HG02973 (cell line): ENCODE data around the gene SMAGP.

ENCODE experiments used
- ATAC-seq: cut with Tn5 transposase; IDR thresholded peaks from one replicate; pipeline ENCODE4 v1.9.1; 2021; ENCODE audit warnings: moderate library complexity; ENCODE audit not compliant: unreplicated experiment

Gene SMAGP

DNA sequence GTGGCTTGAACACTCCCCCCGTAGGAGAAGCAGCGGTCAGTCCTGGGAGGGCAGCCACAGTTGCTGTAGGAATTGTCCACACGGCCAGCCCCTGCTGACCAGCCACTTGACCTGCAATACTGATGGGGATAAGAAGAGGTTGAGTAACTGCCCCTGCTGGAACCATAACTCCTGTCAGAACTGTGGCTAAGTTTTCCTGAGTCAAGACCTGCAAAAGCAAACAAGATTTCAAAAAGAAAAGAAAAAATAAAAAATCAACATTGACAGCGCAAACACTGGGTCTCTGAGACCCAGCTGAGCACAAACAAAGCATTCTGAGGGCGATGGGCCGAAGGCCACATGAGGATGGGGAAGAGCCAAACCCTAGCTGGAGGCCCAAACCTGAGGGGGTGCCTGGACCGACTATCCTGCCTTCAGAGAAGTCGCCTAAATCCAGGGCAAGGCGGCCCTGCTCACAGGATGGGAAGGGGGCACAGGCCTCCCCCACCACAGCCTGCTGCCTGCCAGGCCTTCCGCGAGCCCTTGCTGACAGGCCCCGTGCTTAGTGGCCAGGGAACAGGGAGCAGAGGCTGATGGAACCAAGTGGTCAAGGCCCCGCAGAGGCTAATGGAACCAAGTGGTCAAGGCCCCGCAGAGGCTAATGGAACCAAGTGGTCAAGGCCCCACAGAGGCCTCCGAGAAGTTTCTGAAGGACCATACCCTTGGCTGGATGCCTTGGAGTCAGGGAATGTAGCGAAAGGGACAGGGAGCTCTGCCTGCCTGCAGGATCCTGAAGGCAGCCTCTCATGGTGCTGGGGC lies 71.4 kb downstream of the SMAGP start:
- no peak for ATAC-seq

GRCh38 chr12:51197736-51198567 lies 72.3 kb downstream of the SMAGP start:
- ATAC-seq: no peak

DNA sequence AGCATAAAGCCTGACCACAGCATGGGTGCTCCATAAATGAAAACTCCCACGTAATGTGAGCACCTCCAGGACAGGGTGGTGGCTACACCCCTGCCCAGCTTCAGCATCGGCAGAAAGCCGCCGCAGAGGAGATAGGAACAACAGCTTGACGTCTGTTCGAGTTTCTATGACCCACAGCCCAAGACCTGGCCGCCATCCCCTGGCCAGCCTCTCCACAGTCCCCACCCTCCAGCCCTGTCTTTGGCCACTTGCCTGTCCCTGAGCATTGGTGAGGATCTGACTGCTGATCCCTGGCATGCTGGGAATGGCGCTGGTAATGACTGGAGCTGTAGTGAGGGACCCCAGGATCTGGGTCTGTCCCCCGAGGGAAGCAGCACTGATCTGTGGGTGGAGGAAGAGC lies 73.7 kb downstream of the SMAGP start:
- no peak for ATAC-seq

DNA sequence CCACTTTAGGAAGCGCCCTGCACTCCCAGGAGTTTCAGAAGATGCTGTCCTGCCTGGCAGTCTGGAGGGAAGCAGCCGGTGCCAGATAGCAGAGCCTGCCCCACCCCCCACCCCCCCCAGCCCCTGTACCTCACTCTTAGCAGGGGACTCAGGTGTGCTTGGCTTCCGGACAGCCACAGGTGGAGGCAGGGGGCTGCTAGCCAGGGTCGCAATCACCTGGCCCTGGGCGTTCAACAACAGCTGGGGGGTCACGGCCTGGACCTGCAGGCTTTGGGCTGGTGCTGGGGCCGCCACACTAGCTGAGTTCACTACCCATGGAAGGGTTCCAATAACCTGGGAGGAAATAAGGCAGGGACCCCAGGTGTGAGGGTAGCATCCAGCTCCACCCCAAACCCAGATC lies 74.4 kb downstream of the SMAGP start:
- no peak for ATAC-seq
